Neural cell (in vitro differentiated cells): Measurements from ENCODE around the gene NDST3.

Experiments used
- EP300 ChIP-seq: fragments of 450-650 bp; conservative IDR thresholded peaks from 2 replicates; pipeline ENCODE4 v1.6.1; 2014; ENCODE audit warnings: antibody characterized with exemption, mild to moderate bottlenecking, moderate library complexity; ENCODE audit not compliant: poor library complexity, severe bottlenecking
- EZH2 ChIP-seq: fragments of 200-600, 300-800 bp; shearing (Covaris generic), sonication (generic); IDR thresholded peaks from 2 replicates; pipeline ENCODE4 v1.6.1; 2014; ENCODE audit warnings: antibody characterized with exemption, low read length, borderline replicate concordance, mild to moderate bottlenecking; ENCODE audit not compliant: insufficient read depth, poor library complexity, severe bottlenecking
- MXI1 ChIP-seq: fragments of 450-650 bp; conservative IDR thresholded peaks from 2 replicates; pipeline ENCODE4 v1.6.1; 2014; ENCODE audit warnings: antibody characterized with exemption, mild to moderate bottlenecking; ENCODE audit not compliant: poor library complexity, severe bottlenecking
- POLR2AphosphoS5 ChIP-seq: IDR thresholded peaks from 2 replicates; pipeline ENCODE4 v1.6.1; 2012
- RAD21 ChIP-seq: fragments of 450-650 bp; conservative IDR thresholded peaks from 2 replicates; pipeline ENCODE4 v1.6.1; 2014; ENCODE audit warnings: antibody characterized with exemption, mild to moderate bottlenecking, moderate library complexity
- SMC3 ChIP-seq: fragments of 450-650 bp; conservative IDR thresholded peaks from 2 replicates; pipeline ENCODE4 v1.6.1; 2014; ENCODE audit warnings: antibody characterized with exemption, mild to moderate bottlenecking, moderate library complexity; ENCODE audit not compliant: poor library complexity
- TAF1 ChIP-seq: IDR thresholded peaks from 2 replicates; pipeline ENCODE4 v1.6.1; 2012; ENCODE audit warnings: low read depth
- TF ChIP-seq, protein P1 (sequence below): fragments of 450-650 bp; IDR thresholded peaks from 2 replicates; pipeline ENCODE4 v1.5.1; 2014; ENCODE audit warnings: antibody characterized with exemption, mild to moderate bottlenecking, moderate library complexity; ENCODE audit not compliant: poor library complexity, severe bottlenecking
- TF ChIP-seq, protein P2 (sequence below): IDR thresholded peaks from 2 replicates; pipeline ENCODE4 v1.6.1; 2012; ENCODE audit warnings: borderline replicate concordance

DNA sequence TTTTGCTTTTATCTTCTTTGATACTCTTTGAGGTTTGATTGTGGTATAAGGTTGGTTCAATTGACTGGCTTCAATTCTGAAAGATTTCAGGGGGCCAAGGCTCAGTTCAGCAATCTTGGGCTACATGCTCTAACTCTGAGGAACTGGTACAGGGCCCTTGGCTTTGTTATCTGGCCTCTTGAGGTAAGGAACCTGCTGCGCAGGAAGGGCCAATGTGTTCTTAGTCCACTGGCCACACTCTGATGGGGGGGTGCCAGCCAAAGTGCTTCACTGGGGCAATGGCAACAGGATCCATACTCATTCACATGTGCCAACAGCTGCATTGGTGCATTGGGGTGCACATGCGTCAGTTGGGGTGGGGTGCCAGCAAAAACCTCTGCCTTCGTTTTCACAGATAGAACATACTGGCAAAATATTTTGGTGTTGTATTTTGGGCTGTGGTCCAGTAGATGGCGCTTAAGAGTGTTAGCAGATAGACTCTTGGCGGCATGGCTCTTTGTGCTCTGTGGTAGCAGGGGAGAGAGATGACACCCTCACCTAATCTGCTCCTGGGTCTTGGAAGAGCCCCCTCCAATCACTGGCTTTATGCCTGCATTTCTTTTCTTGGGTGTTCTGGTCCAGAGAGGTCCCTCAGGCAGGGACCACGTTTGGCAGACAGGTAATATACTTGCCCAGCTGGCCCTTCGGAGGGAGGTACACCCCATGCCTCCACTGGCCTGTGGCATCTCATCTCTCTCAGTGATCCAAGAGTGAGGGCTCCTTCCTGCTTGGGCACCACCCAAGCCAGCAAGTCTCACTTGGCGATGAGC is 42.9 kb downstream of the NDST3 start:
- no peak for TF ChIP-seq EZH2
- no peak for TF ChIP-seq POLR2AphosphoS5
- TF ChIP-seq TAF1 = no peak
- TF ChIP-seq, protein P1, sequence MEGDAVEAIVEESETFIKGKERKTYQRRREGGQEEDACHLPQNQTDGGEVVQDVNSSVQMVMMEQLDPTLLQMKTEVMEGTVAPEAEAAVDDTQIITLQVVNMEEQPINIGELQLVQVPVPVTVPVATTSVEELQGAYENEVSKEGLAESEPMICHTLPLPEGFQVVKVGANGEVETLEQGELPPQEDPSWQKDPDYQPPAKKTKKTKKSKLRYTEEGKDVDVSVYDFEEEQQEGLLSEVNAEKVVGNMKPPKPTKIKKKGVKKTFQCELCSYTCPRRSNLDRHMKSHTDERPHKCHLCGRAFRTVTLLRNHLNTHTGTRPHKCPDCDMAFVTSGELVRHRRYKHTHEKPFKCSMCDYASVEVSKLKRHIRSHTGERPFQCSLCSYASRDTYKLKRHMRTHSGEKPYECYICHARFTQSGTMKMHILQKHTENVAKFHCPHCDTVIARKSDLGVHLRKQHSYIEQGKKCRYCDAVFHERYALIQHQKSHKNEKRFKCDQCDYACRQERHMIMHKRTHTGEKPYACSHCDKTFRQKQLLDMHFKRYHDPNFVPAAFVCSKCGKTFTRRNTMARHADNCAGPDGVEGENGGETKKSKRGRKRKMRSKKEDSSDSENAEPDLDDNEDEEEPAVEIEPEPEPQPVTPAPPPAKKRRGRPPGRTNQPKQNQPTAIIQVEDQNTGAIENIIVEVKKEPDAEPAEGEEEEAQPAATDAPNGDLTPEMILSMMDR = peak; percentile 9
- TF ChIP-seq, protein P2, sequence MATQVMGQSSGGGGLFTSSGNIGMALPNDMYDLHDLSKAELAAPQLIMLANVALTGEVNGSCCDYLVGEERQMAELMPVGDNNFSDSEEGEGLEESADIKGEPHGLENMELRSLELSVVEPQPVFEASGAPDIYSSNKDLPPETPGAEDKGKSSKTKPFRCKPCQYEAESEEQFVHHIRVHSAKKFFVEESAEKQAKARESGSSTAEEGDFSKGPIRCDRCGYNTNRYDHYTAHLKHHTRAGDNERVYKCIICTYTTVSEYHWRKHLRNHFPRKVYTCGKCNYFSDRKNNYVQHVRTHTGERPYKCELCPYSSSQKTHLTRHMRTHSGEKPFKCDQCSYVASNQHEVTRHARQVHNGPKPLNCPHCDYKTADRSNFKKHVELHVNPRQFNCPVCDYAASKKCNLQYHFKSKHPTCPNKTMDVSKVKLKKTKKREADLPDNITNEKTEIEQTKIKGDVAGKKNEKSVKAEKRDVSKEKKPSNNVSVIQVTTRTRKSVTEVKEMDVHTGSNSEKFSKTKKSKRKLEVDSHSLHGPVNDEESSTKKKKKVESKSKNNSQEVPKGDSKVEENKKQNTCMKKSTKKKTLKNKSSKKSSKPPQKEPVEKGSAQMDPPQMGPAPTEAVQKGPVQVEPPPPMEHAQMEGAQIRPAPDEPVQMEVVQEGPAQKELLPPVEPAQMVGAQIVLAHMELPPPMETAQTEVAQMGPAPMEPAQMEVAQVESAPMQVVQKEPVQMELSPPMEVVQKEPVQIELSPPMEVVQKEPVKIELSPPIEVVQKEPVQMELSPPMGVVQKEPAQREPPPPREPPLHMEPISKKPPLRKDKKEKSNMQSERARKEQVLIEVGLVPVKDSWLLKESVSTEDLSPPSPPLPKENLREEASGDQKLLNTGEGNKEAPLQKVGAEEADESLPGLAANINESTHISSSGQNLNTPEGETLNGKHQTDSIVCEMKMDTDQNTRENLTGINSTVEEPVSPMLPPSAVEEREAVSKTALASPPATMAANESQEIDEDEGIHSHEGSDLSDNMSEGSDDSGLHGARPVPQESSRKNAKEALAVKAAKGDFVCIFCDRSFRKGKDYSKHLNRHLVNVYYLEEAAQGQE = no peak
- TF ChIP-seq RAD21 = no peak
- no peak for TF ChIP-seq EP300
- no peak for TF ChIP-seq SMC3
- no peak for TF ChIP-seq MXI1
